CD14-positive monocyte (primary cell): ENCODE data around the gene GAL. TPM values are rescaled to one million over a fixed set of nuclear protein-coding genes. Genes with fewer than 3 reads are reported as not detected.
"Not testable (repeated sequence)": the region's sequence is repeated elsewhere in the genome, so short reads cannot be mapped to it uniquely, and the experiment has no call there.

Source experiments
- DNase-seq, 3 donors: peaks; one replicate each; pipeline ENCODE4 v3.0.0-alpha.2; 2011 to 2022
- H2AFZ ChIP-seq: 2 replicates; pipeline ENCODE4 v1.6.0; 2012; ENCODE audit warnings: mild to moderate bottlenecking, low read depth, low read length, inconsistent platforms; ENCODE audit not compliant: insufficient read depth, poor library complexity, severe bottlenecking
- H3K27ac ChIP-seq, 2 donors: 1 replicate in 1 of 2; 2 replicates in 1 of 2; pipeline ENCODE4 v1.5.1; 2012 to 2013; ENCODE audit warnings: low read length in 2 of 2, control low read depth in 1 of 2, inconsistent platforms in 1 of 2, low read depth in 1 of 2, mild to moderate bottlenecking in 1 of 2
- H3K27me3 ChIP-seq, 2 donors: one replicate each; pipeline versions ENCODE4 v1.6.0 to v1.6.1; 2011 to 2013; ENCODE audit warnings: low read length in 2 of 2; ENCODE audit not compliant: control insufficient read depth in 2 of 2, insufficient read depth in 2 of 2
- H3K36me3 ChIP-seq, 2 donors: replicated peaks in 1 of 2; 1 replicate in 1 of 2; 2 replicates in 1 of 2; pipeline versions ENCODE4 v1.5.1 to v1.6.1; 2012 to 2013; ENCODE audit warnings: low read length in 2 of 2, control low read depth in 1 of 2, inconsistent platforms in 1 of 2, mild to moderate bottlenecking in 1 of 2; ENCODE audit not compliant: insufficient read depth in 2 of 2, control insufficient read depth in 1 of 2
- H3K4me1 ChIP-seq, 2 donors: 1 replicate in 1 of 2; 2 replicates in 1 of 2; pipeline versions ENCODE4 v1.5.1 to v1.6.1; 2012 to 2013; ENCODE audit warnings: low read length in 2 of 2, control low read depth in 1 of 2, inconsistent platforms in 1 of 2, mild to moderate bottlenecking in 1 of 2, moderate library complexity in 1 of 2; ENCODE audit not compliant: insufficient read depth in 2 of 2, control insufficient read depth in 1 of 2
- H3K4me2 ChIP-seq: replicated peaks from 2 replicates; pipeline ENCODE3; 2012; ENCODE audit warnings: low read length, moderate library complexity, mild to moderate bottlenecking; ENCODE audit not compliant: poor library complexity, severe bottlenecking; ENCODE audit errors: extremely low read depth
- H3K4me3 ChIP-seq, 3 experiments: fragments of 200-600 bp in 1 of 3; sonication (generic) in 1 of 3; replicated peaks in 1 of 3; 1 replicate in 2 of 3; 2 replicates in 1 of 3; pipeline ENCODE4 v1.5.1; 2011 to 2013; ENCODE audit warnings: low read length in 3 of 3, mild to moderate bottlenecking in 3 of 3, control low read depth in 2 of 3, low read depth in 2 of 3, inconsistent platforms in 1 of 3, moderate library complexity in 1 of 3
- H3K79me2 ChIP-seq: 2 replicates; pipeline ENCODE4 v1.6.0; 2012; ENCODE audit warnings: mild to moderate bottlenecking, control low read depth, inconsistent platforms, low read length, moderate library complexity; ENCODE audit not compliant: insufficient read depth
- H3K9ac ChIP-seq: 2 replicates; pipeline ENCODE4 v1.6.0; 2017; ENCODE audit warnings: low read length, mild to moderate bottlenecking; ENCODE audit not compliant: insufficient read depth, poor library complexity, severe bottlenecking
- H3K9me3 ChIP-seq, 2 donors: replicated peaks in 1 of 2; 1 replicate in 1 of 2; 2 replicates in 1 of 2; pipeline versions ENCODE4 v1.5.1 to v1.6.1; 2012 to 2013; ENCODE audit warnings: low read length in 2 of 2, control low read depth in 1 of 2; ENCODE audit not compliant: control insufficient read depth in 1 of 2, insufficient read depth in 1 of 2
- H4K20me1 ChIP-seq: 2 replicates; pipeline ENCODE4 v1.6.0; 2012; ENCODE audit warnings: mild to moderate bottlenecking, low read length, control low read depth, moderate library complexity; ENCODE audit not compliant: insufficient read depth
- H3K27ac Mint-ChIP-seq, 7 donors: one replicate each; pipeline ENCODE4 v1.8.0; 2020; ENCODE audit warnings: mild to moderate bottlenecking in 7 of 7, mixed read lengths in 7 of 7, moderate library complexity in 6 of 7, inconsistent platforms in 2 of 7
- H3K27me3 Mint-ChIP-seq, 3 donors: one replicate each; pipeline ENCODE4 v1.8.0; 2021 to 2022; ENCODE audit warnings: low read depth in 3 of 3, mild to moderate bottlenecking in 3 of 3, mixed read lengths in 3 of 3, moderate library complexity in 3 of 3, inconsistent platforms in 1 of 3
- H3K36me3 Mint-ChIP-seq, 2 donors: one replicate each; pipeline ENCODE4 v1.8.0; 2020; ENCODE audit warnings: mixed read lengths in 2 of 2, inconsistent platforms in 1 of 2, mild to moderate bottlenecking in 1 of 2
- H3K4me1 Mint-ChIP-seq: one replicate; pipeline ENCODE4 v1.8.0; 2020; ENCODE audit warnings: mild to moderate bottlenecking, mixed read lengths
- H3K4me3 Mint-ChIP-seq, 2 donors: one replicate each; pipeline ENCODE4 v1.8.0; 2020; ENCODE audit warnings: mild to moderate bottlenecking in 2 of 2, mixed read lengths in 2 of 2, moderate library complexity in 1 of 2
- H3K9me3 Mint-ChIP-seq, 7 donors: one replicate each; pipeline ENCODE4 v1.8.0; 2020 to 2022; ENCODE audit warnings: mixed read lengths in 7 of 7, mild to moderate bottlenecking in 6 of 7, moderate library complexity in 6 of 7, inconsistent platforms in 2 of 7
- CTCF ChIP-seq: fragments of 200-600 bp; IDR thresholded peaks from one replicate; pipeline ENCODE4 v1.8.0; 2022; ENCODE audit warnings: antibody characterized with exemption, mild to moderate bottlenecking
- WGBS: methylation state at CpG from one replicate; pipeline ENCODE4 v1.1.5; 2013; ENCODE audit warnings: missing lambda C conversion rate; ENCODE audit not compliant: insufficient coverage; 5-methylcytosine and 5-hydroxymethylcytosine counted together
- intact Hi-C, 2 donors: fragments of 100-400 bp; cut with micrococcal nuclease; formaldehyde crosslinking; loops; one replicate each; pipeline versions ENCODE4 v1.15.0 to v1.15.1; 2023
- polyA minus RNA-seq: library from RNA; depleted of rRNA, polyadenylated mRNA; stranded (reverse); fragments of >200 nt; gene quantifications from 2 replicates; pipeline ENCODE4 v1.2.3, GENCODE V29; 2012
- polyA plus RNA-seq, 3 donors: library from polyadenylated mRNA; depleted of rRNA in 1 of 3; unstranded in 2 of 3; stranded (reverse) in 1 of 3; fragments of 300-500 nt in 2 of 3; fragments of >200 nt in 1 of 3; fragmentation: Illumina TruSeq in 2 of 3; gene quantifications; 1 replicate in 2 of 3; 2 replicates in 1 of 3; pipeline ENCODE4 v1.2.3, GENCODE V29; 2012 to 2021
- total RNA-seq, 12 experiments: library from RNA in 1 of 12; stranded (reverse) in 1 of 12; fragments of 120-200 nt in 1 of 12; gene quantifications; one replicate each; pipeline ENCODE4 v1.2.4 and lab custom pipeline; 2013 to 2026; ENCODE audit warnings: mixed read lengths in 6 of 12, inconsistent platforms in 1 of 12

The GAL gene
- total RNA-seq (2013): not detected
- polyA plus RNA-seq (not detected), polyA minus RNA-seq (0.40 TPM in 1 of 2 replicates, not detected in the other), total RNA-seq (lab: John Stamatoyannopoulos, UW) (0 to 0.37 (median 0.06) reads per million in 11 experiments)

- no peak within 1 kb of the TSS for H3K9ac ChIP-seq
- Mint-ChIP-seq H3K4me3 (peak within 1 kb of the TSS in 1 of 2 donors; percentile 71), H3K4me1 (no peaks in the 10 kb centered on the region), H3K27ac (peak within 1 kb of the TSS in 1 of 7 donors; percentile 31), H3K36me3 (no peaks in the 10 kb centered on the region), H3K27me3 (peaks cover 59 to 73% (median 63%) of the 10 kb centered on the region in 3 donors), H3K9me3 (peaks cover 0 to 9% (median 2%) of the 10 kb centered on the region in 7 donors)
- peak within 1 kb of the TSS; percentile 51 for H3K4me2 ChIP-seq
- no peaks in the 10 kb centered on the region for H3K36me3 ChIP-seq
- H3K4me1 ChIP-seq: peaks cover 7 to 10% of the 10 kb centered on the region in 2 donors
- no peaks in the 10 kb centered on the region for H3K79me2 ChIP-seq
- no peak within 1 kb of the TSS for H3K4me3 ChIP-seq
- intact Hi-C loops: no loop called here
- peak within 1 kb of the TSS; percentile 35 for H2AFZ ChIP-seq
- WGBS: 3% methylated on average over 113 of the region's 113 CpGs
- no peaks in the 10 kb centered on the region for H4K20me1 ChIP-seq
- no peak for DNase-seq
- no peak for TF ChIP-seq CTCF
- peaks cover 21 to 58% of the 10 kb centered on the region in 2 donors for H3K27me3 ChIP-seq
- peaks cover 0 to 6% of the 10 kb centered on the region in 2 donors for H3K9me3 ChIP-seq
- H3K27ac ChIP-seq: no peak within 1 kb of the TSS
Measured at GRCh38 chr11:68684385-68685356, at the start of gene GAL. TSS of gene GAL (plus strand) at chr11:68684544. CDS start at chr11:68684924, 380 bp downstream.

DNA sequence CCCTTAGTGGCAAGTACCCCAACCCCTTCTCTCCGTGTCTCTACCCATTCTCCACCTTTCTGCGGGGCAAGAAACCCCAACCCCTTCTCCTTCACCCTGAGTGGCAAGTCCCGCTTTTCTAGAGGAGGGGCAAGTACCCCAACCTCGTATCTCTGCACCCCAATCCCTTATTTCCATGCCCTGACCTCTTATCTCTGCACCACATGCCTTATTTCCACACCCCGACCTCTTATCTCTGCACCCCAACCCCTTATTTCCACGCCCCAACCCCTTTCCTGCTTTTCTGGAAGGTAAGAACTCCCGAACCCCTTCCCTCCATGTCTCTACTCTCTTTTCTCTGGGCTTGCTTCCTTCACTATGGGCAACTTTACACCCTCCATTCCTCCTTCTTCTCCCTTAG is 49.7 kb upstream of the GAL start:
- H2AFZ ChIP-seq, intact Hi-C loops, H3K36me3 Mint-ChIP-seq, H3K27ac ChIP-seq, H3K4me2 ChIP-seq, H3K36me3 ChIP-seq, H3K4me3 Mint-ChIP-seq, H3K9me3 ChIP-seq, H3K4me1 ChIP-seq, H3K4me3 ChIP-seq, H4K20me1 ChIP-seq, H3K9me3 Mint-ChIP-seq, DNase-seq, H3K9ac ChIP-seq, H3K27ac Mint-ChIP-seq, H3K79me2 ChIP-seq, H3K27me3 ChIP-seq: not testable (repeated sequence)
- H3K27me3 Mint-ChIP-seq: peaks cover 13 to 16% (median 14%) of the 10 kb centered on the region in 3 donors
- 57% methylated on average over 5 of the region's 7 CpGs for WGBS
- peaks cover 15% of the 10 kb centered on the region for H3K4me1 Mint-ChIP-seq

GRCh38 chr11:68635172-68635571 is 49.2 kb upstream of the GAL start:
- H3K4me1 ChIP-seq, H3K9ac ChIP-seq, H3K9me3 ChIP-seq, H4K20me1 ChIP-seq, DNase-seq, intact Hi-C loops, H3K27me3 ChIP-seq, H3K36me3 ChIP-seq, H2AFZ ChIP-seq, H3K36me3 Mint-ChIP-seq, H3K27ac ChIP-seq, H3K4me3 ChIP-seq, H3K27ac Mint-ChIP-seq, H3K4me2 ChIP-seq, H3K4me3 Mint-ChIP-seq, H3K9me3 Mint-ChIP-seq, H3K79me2 ChIP-seq: not testable (repeated sequence)
- 76% methylated on average over 3 of the region's 7 CpGs for WGBS
- Mint-ChIP-seq H3K27me3 (peaks cover 13 to 16% (median 14%) of the 10 kb centered on the region in 3 donors), H3K4me1 (peaks cover 15% of the 10 kb centered on the region)
